Measurements from ENCODE around the gene CD200R1. TPM values are rescaled to one million over a fixed set of nuclear protein-coding genes. Genes with fewer than 3 reads are reported as not detected.

Gene CD200R1, protein sequence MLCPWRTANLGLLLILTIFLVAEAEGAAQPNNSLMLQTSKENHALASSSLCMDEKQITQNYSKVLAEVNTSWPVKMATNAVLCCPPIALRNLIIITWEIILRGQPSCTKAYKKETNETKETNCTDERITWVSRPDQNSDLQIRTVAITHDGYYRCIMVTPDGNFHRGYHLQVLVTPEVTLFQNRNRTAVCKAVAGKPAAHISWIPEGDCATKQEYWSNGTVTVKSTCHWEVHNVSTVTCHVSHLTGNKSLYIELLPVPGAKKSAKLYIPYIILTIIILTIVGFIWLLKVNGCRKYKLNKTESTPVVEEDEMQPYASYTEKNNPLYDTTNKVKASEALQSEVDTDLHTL
- total RNA-seq: 1 to 10 TPM; 1.1 to 2.9 TPM
- long read RNA-seq: 0 reads

DNA sequence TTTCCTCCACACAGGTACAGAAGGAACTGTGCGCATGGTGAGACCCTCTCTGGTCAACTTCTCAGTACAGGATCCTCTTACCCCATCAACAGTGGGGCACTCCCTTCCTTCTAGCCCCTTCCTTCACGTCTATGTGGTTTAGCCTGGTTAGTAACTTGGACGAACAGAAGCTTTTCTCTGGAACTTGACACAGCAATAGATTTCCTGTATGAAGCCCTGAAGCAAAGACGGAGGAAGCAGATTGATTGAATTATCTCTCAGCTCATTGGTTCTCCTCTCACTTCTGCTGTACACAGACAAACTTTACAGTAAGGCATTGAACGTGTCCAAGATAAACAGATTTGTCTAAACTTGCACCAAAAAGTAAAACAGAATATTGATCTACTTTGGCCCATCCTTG is at the start of gene CD200R1:
CD200R1 (minus strand) TSS at position 210 of the 400 bp plus-strand sequence. CDS start 246 bp downstream, outside the sequence.
- ATAC-seq (peak; percentile 27 to 76), DNase-seq (no peak)
- intact Hi-C loops (cut with DNase I): loop anchor here in 1 of 2 donors (5.0 kb wide), 1 partner anchor 333 kb away; the partner anchor contains the start of gene CCDC80

GRCh38 chr3:113021471-113021870 is 46.6 kb upstream of the CD200R1 start:
- DNase-seq (no peak), ATAC-seq (no peak)
- intact Hi-C loops (cut with DNase I): no loop called here

GRCh38 chr3:113019182-113020137 is 44.6 kb upstream of the CD200R1 start:
- DNase-seq (peak; percentile 94), ATAC-seq (peak; percentile 98 to 99)
- intact Hi-C loops (cut with DNase I): no loop called here

- no peak for ATAC-seq
- no peak for DNase-seq
- intact Hi-C loops (cut with DNase I): no loop called here
These were observed 43.8 kb upstream of the CD200R1 start for GRCh38 chr3:113018536-113019181.

- intact Hi-C loops (cut with DNase I): no loop called here
- ATAC-seq (no peak), DNase-seq (no peak)
These were observed 38.7 kb upstream of the CD200R1 start for GRCh38 chr3:113013593-113013992.

DNA sequence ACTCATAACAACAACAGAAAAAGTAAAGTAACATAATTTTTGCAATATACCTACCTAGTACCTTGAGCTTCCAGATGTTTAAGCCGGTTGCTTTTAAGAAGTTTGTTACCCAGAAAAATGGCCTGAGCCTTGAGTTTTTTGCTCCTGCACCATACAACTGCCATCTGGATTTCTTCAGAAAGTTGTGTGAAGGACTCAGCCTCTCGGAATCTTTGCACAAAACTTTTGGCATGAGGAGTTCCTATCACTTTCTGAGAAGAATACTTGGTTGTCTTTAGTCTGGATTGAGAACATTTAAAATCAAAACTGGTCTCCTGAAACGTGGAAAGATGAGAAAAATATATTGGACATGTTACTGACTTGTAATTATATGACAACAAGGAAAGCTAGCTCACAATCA is 33.2 kb upstream of the CD200R1 start:
- intact Hi-C loops (cut with DNase I): no loop called here
- ATAC-seq (no peak), DNase-seq (no peak)

- no peak for ATAC-seq
- intact Hi-C loops (cut with DNase I): no loop called here
- no peak for DNase-seq
These were observed 31.6 kb upstream of the CD200R1 start for GRCh38 chr3:113006359-113007056.

GRCh38 chr3:113005611-113006010 is 30.7 kb upstream of the CD200R1 start:
- DNase-seq: no peak
- no peak for ATAC-seq
- intact Hi-C loops (cut with DNase I): no loop called here

- ATAC-seq: no peak
These were observed 27.8 kb upstream of the CD200R1 start for GRCh38 chr3:113002679-113003078.

DNA sequence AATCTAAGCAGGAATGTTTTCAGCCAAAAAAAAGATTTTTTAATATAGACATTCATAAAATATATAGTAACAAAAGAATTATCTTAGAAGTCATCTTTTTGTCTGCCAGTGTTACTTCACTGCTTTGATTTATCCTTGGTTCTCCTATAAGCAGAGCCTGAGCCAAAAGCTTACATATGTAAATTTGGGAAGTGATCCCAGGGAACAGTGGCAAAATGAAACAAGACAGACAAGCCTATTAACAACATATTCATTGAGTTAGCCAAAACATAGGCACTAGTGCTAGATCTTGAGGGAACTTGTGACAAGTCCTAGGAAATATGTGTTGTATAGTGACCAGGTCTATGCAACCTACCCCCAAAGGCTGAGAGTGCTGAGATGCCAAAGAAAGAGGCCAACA is 27.1 kb upstream of the CD200R1 start:
- DNase-seq (no peak), ATAC-seq (no peak)
- intact Hi-C loops (cut with DNase I): no loop called here

More at GRCh38 chr3:113002679-113003078, 27.8 kb upstream of the CD200R1 start:
- intact Hi-C loops (cut with DNase I): no loop called here
- no peak for DNase-seq

DNA sequence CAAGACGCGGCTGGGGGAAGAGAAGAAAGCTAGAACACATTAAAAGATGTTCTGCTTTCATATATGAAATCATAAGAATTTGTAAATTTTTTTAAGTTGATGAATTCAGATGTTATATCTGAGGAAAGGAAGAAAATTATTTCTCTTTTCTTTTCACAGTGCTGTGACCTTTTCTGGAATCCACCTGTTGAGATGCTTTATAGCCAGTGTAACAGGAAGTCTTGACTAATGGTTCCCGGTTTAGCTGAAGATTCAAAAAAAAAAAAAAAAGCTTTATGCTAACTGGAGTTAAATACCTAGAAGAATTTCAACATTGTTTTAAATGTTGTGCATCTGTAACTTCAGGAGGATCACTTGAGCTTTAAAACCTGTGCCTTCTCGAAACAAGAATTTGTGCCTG is 25.8 kb upstream of the CD200R1 start:
- ATAC-seq: no peak
- DNase-seq: no peak
- intact Hi-C loops (cut with DNase I): no loop called here

DNA sequence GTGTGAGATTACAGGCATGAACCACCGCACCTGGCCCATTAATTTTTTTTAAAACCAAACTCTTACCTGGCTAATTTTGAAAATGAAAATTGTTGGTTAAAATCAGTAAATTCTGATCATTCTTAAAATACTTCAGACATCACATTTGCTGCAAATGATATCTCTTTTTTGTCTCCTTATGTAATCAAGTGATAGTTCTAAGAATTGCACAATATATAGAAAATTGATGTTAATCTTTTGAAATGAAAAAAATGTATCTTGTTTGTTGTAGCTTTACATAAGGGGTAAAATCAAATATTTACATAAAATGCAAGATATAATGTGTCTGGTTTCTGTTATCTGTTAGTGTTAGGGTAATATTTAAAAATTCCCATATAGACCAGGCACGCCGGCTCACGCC is 20.9 kb upstream of the CD200R1 start:
- ATAC-seq (no peak), DNase-seq (no peak)
- intact Hi-C loops (cut with DNase I): no loop called here

DNA sequence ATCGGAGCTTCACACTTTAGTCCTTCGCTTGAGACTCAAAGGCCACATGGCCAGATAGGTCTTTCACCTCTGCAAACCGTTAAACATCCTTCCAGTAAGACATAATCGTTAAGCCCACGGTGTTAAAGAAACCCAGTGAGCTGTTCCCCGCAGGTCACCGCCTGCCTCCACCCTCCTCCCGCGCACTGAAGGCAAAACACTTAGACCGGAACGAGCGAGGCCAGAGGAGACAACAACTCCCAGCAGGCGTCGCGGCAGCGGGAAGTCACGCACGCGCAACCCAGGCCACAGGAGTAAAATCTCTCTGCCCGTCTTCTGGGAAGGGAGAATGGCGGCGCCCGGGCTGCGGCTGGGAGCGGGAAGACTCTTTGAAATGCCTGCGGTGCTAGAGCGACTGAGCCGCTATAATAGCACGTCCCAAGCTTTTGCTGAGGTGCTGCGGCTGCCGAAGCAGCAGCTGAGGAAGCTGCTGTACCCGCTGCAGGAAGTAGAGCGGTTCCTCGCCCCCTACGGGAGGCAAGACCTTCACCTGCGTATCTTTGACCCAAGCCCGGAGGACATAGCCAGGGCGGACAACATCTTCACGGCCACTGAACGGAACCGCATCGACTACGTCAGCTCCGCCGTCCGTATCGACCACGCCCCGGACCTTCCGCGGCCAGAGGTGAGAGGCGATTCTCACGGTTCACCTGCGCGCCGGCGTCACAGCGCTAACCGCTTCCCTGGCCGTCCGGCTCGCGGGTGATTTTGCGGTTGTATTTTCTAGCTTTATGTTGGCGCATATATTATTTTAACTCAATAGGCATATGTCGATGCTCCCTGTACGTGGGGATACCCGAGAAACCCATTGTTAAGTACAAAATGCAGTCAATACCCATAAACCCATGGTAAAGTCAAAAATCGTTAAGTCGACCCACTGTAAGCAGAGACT is 16.0 kb upstream of the CD200R1 start, which contains the start of gene GTPBP8:
GTPBP8 (plus strand) TSS at position 313 of the 931 bp plus-strand sequence; CDS start at position 329, 16 bp downstream.
- peak; percentile 94 for DNase-seq
- intact Hi-C loops (cut with DNase I): no loop called here
- ATAC-seq: peak; percentile 99

DNA sequence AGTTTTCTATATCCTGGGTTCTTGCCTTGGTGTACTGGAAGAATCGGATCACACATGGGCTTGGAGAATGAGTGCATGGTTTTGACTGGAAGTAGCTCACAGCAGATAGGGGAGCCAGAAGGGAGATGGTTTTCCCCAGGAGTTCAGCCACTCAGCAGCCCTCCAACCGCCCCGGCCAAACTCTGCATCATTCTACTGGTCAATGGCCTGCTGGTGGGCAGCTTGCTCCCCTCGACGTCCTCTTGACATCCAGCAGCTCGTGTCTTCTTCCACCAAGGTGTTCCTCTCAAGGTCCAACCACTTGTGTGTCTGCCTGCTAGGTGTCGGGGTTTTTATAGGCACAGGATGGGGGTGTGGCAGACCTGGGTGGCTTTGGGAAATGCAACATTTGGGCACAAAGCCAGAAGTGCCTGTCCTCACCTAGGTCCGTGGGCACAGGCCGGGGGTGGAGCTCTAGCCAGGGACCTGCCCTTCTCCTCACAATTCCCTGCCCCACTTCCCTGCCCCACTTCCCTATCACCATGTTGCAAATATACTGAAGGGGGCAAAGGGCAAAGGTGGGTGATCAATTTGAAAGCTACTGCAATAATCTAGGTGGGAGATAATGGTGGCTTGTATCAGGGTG is 12.9 kb upstream of the CD200R1 start:
- intact Hi-C loops (cut with DNase I): no loop called here
- ATAC-seq: no peak
- DNase-seq: no peak

DNA sequence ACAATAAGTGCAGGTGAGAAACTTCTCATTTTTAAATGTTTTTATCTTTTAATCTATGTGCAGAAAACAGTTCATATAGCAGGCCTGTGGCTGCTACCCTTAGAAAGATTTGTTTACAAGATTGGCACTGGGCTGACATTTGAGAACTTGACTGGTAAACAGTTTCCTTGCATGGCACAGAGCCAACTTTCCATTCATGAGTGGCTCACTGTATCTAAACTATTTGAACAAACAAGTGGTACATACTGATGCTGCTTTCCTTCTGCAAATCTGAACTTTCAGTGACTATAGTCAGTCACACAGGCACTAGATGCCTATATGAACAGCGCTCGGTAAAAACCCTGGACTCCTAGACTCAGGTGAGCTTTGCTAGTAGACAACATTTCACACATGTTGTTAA is 9.6 kb upstream of the CD200R1 start:
- ATAC-seq (no peak), DNase-seq (no peak)
- intact Hi-C loops (cut with DNase I): loop anchor here in 1 of 2 donors (5.0 kb wide), 1 partner anchor 252 kb away; no protein-coding TSS in a partner anchor

GRCh38 chr3:112982710-112983109 is 7.8 kb upstream of the CD200R1 start:
- no peak for ATAC-seq
- DNase-seq: no peak
- intact Hi-C loops (cut with DNase I): loop anchor here in 1 of 2 donors (5.0 kb wide), 1 partner anchor 250 kb away; no protein-coding TSS in a partner anchor

DNA sequence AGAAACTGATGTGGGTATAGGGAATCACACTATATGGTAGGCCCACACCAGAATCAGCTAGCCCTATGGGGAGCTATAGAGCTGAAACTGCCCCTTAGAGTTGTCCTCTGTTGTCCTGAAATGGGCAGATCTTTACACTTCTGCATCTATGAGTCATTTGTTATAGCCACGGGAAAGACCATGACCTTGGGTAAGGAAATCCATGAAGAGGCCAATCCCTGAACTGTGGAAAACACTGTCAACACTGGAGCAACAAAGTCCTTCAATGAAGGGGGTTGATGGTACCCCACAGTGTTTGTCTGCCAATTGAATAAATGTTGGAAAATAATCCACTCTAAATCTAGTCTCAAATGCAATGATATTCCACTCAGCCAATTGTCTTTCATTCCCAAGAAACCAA is 5.2 kb upstream of the CD200R1 start:
- ATAC-seq: no peak
- intact Hi-C loops (cut with DNase I): loop anchor here in 1 of 2 donors (2.0 to 5.0 kb wide), 2 partner anchors 248 to 395 kb away; no protein-coding TSS in a partner anchor
- no peak for DNase-seq
